ENCODE results near the gene RELL1.

GRCh38 chr4:37584071-37584470 is 102.1 kb downstream of the RELL1 start:
- TF ChIP-seq, protein P1, sequence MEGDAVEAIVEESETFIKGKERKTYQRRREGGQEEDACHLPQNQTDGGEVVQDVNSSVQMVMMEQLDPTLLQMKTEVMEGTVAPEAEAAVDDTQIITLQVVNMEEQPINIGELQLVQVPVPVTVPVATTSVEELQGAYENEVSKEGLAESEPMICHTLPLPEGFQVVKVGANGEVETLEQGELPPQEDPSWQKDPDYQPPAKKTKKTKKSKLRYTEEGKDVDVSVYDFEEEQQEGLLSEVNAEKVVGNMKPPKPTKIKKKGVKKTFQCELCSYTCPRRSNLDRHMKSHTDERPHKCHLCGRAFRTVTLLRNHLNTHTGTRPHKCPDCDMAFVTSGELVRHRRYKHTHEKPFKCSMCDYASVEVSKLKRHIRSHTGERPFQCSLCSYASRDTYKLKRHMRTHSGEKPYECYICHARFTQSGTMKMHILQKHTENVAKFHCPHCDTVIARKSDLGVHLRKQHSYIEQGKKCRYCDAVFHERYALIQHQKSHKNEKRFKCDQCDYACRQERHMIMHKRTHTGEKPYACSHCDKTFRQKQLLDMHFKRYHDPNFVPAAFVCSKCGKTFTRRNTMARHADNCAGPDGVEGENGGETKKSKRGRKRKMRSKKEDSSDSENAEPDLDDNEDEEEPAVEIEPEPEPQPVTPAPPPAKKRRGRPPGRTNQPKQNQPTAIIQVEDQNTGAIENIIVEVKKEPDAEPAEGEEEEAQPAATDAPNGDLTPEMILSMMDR (IDR thresholded peaks at IDR 0.05) = no peak
- TF ChIP-seq EP300 (IDR thresholded peaks at IDR 0.05) (no peak), POLR2A (IDR thresholded peaks at IDR 0.05; ENCODE audit: low read depth) (no peak), POLR2AphosphoS5 (IDR thresholded peaks at IDR 0.05) (no peak)

All from esophagus muscularis mucosa (tissue), 4 donors.